IPS-NIHi7 (cell line): ENCODE data around the gene ZNF613.
"Not testable (repeated sequence)": the region's sequence is repeated elsewhere in the genome, so short reads cannot be mapped to it uniquely, and the experiment has no call there.

Source experiments
- DNase-seq: peaks from one replicate; pipeline ENCODE4 v3.0.0; 2012; ENCODE audit warnings: mixed read lengths; ENCODE audit errors: extremely low spot score

Gene ZNF613

DNA sequence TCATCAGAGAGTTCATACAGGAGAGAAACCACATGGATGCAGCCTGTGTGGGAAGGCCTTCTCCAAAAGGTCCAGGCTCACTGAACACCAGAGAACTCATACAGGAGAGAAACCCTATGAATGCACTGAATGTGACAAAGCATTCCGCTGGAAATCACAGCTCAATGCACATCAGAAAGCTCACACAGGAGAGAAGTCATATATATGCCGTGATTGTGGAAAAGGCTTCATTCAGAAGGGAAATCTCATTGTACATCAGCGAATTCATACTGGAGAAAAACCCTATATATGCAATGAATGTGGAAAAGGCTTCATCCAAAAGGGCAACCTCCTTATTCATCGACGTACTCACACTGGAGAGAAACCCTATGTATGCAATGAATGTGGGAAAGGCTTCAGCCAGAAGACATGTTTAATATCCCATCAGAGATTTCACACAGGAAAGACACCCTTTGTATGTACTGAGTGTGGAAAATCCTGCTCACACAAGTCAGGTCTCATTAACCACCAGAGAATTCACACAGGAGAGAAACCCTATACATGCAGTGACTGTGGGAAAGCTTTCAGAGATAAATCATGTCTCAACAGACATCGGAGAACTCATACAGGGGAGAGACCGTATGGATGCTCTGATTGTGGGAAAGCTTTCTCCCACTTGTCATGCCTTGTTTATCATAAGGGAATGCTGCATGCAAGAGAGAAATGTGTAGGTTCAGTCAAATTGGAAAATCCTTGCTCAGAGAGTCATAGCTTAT lies 17.7 kb downstream of the ZNF613 start:
- DNase-seq: no peak

DNA sequence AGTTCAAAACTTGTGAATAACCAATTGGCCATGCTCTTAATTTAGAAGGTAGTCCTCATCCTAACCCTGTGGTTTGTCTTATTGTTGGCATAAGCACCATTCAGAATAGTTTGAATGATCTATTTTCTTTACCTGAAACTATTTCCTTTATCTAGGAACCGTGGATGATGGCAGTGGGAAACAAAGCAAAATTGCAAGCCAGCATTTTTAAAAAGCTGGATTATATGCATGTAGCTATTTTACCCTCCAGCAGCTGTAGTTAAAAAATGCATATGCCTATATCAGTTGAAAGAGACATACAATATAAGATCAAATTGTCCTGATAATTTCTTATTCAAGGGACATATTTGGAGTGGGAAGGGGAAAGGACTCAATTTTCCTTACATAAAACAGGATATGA lies 19.3 kb downstream of the ZNF613 start:
- DNase-seq: no peak

DNA sequence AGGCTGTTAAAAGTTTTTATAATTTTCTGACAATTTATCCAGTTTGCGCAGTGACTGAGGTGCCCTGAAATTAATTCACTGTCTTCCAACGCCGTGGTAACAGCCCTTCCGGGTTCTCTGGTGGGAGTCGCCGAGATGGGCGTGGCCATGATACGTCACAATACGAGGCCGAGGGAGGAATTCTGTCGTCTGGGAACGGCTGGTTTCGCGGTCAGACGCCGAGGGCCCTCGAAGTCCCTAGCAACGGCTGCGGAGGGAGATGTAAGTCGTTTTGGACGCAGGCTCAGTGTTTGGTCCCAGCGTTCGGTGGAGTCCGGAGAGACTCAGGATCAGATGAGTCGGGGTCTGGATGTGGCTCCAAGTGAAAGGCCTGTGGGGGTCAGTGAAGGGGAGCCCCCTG lies 21.7 kb downstream of the ZNF613 start:
- no peak for DNase-seq

DNA sequence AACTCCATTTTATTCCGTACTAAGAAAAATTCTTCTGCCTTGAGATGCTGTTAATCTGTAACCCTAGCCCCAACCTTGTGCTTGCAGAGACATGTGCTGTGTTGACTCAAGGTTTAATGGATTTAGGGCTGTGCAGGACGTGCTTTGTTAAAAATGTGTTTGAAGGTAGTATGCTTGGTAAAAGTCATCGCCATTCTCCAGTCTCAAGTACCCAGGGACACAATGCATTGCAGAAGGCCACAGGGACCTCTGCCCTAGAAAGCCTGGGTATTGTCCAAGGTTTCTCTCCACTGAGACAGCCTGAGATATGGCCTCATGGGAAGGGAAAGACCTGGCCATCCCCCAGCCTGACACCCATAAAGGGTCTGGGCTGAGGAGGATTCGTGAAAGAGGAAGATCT lies 30.6 kb downstream of the ZNF613 start:
- DNase-seq: not testable (repeated sequence)

DNA sequence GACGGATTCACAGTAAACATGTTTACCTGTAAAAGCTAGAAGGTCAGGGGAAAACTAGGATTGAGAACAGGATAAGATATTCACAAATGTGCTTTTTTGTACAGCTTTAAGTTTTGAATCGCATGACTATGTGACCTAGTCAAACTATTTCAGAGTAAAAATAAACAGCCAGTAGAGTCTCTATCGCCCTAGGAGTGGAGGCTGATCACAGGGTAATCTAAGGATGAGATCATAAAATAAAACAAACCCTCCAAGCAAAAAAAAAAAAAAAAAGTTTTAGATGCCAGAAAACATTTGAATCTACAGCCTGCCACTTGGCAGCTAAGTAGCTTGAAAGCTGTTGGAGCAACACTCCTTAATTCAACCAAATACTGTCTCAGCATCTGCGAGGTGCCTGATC lies 32.5 kb downstream of the ZNF613 start:
- DNase-seq: no peak

DNA sequence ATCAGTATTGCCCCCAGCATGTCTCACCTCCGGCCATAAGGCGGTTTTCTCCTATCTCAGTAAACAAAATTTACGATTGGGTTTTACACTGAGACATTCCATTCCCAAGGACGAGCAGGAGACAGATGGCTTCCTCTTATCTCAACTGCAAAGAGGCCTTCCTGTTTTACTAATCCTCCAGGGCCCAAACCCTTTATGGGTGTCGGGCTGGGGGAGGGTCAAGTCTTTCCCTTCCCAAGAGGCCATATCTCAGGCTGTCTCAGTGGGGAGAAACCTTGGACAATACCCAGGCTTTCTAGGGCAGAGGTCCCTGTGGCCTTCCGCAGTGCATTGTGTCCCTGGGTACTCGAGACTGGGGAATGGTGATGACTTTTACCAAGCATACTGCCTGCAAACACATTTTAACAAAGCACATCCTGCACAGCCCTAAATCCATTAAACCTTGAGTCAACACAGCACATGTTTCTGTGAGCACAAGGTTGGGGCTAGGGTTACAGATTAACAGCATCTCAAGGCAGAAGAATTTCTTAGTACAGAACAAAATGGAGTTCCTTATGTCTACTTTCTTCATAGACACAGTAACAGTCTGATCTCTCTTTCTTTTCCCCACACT lies 33.5 kb downstream of the ZNF613 start:
- not testable (repeated sequence) for DNase-seq

DNA sequence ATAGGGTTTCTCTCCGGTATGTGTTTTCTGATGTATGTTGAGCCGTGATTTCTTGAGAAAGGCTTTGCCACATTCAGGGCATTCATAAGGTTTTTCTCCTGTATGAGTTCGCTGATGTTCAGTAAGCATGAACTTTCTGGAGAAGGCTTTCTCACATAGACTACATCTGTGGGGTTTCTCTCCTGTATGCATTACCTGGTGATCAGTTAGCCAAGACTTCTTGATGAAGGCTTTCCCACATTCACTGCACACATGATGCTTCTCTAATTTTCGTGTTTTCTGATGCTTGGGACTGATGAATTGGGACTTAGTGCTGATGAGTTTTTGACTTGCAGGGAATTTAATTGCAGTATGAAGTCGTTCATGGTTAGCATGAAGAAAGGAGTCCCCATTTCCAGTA lies 38.3 kb downstream of the ZNF613 start:
- no peak for DNase-seq

DNA sequence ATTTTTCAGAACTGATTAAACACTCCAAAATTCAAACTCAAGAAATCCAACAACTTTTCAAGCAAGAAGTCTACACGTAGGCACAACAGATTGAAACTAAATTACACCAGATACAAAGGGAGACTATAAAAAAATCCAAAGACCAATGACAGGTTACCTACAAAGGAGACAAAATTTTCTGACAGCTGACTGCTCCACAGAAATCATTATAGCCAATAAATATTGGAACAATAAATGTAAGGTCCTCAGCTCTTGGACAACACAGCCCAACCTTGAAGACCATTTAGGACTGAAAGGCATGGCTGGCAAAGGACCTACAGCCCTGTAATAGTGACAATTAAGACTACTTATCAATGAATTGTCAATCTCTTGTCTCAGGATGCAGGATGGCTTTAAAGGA lies 43.4 kb downstream of the ZNF613 start:
- DNase-seq: no peak

DNA sequence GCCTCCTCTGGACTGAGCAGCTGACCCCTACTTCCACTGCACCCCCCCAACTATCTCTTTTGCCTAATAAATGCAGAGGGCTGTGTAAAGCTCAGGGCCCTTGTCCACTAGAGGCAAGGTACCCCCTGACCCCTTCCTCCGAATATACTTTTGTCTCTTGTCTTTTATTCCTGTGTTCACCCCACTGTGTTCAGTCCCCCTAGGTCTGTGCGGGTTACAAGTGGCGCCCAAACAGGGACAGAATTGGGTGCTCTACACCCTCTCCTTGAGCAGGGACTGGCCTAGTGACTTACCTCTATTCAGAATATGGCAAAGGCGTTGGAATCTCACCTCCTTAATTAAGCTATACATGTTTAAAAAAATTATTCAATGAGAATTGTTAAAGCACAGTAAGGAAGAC lies 44.4 kb downstream of the ZNF613 start:
- DNase-seq: no peak

DNA sequence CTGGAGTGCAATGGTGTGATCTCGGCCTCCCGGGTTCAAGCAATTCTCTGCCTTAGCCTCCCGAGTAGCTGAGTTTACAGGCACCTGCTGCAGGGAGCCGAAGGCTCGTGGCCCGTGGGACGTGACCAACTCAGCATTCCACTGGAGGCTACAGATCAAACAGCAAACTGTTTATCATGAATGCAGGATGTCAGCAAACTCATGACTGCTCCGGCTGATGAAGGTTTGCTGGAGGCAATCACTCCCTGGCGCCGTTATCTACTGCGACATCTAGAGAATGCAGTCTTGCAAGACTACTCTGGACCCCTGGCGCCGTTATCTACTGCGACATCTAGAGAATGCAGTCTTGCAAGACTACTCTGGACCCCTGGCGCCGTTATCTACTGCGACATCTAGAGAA lies 48.5 kb downstream of the ZNF613 start:
- DNase-seq: not testable (repeated sequence)

DNA sequence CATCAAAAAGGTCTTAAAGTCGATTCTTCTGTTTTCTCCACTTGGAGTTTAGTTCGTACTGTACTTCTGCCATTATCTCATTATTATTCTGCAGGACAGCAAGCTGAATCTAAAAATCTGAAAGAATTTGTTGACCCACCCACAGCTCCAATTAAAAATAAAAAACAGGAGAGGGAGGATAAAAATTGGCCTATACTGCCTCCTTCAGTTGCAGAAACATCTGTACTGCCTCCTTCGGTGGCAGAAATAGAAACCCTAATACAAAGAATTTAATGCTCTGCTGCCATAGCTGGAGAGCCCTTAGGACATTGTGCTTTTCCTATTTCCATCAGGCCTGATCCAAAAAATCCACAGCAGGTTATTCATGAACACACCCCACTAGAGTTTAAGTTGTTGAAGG lies 49.6 kb downstream of the ZNF613 start:
- DNase-seq: no peak

DNA sequence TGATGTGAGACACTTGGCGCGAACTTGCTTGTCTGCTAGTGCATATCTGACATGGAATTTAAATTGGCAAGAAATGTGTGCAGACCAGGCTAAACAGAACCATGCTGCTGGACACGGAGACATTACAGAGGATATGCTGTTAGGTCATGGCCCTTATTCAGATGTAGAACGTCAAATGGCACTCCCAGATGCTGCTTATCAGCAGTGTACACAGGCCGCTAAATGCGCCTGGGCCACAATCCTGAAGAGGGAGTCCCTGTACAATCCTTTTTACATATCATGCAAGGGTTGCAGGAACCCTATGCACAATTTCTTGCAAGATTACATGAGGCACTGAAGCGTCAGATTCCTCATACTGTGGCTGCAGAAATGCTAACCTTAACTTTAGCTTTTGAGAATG lies 50.1 kb downstream of the ZNF613 start:
- no peak for DNase-seq

DNA sequence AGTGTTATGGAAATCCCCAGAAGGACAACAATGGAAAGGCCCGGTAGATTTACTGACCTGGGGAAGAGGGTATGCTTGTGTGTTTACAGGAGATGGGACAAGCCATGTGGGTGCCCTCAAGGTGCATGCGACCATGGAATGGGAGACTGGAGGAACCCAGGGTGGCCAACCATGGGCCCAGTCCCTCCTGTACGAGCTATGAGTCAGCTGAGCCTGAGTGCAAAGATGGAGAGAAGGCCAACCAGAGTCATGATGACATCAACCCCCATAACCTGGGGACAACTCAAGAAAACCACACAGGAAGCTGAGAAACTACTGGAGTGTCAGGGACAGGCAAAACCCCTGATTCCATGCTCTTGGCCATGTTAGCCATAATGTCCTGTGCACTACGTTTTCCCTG lies 51.6 kb downstream of the ZNF613 start:
- DNase-seq: no peak

DNA sequence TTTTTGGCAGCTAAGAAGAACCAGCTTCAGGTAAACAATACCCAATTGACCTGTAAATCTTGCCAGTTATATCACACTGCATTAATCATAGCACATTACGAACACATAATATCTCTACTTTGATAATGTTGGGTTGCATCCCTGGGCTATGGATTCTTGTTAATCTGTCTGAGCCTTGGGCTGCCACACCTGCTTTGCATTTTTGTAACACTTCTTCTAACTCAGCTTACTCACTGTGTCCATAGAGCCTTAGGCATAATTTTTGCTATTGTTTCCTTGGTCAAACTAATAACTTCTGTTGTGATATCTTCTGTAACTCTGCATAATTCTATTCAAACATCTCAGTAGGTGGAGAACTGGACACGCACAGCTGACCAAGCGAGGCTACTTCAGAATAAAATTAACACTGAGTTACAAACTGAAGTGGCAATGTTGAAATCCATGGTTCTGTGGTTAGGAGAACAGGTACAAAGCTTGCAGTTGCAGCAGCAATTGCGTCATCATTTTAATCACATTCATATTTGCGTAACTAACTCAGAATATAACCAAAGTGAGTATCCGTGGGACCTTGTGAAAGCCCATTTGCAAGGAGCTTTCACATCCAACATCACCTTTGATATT lies 53.0 kb downstream of the ZNF613 start:
- DNase-seq: no peak

DNA sequence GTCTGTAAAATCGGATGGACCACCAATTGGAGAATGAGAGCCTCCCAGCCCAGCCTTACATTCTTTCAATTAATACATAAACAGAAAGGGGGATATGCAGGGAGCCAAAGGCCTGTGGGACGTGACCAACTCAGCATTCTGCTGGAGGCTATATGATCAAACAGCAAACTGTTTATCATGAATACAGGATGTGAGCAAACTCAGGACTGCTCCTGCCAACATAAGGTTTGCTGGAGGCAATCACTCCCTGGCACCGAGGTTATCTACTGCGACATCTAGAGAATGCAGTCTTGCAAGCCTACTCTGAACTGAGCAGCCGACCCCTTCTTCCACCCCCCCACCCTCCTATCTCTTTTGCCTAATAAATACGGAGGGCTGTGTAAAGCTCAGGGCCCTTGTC lies 53.7 kb downstream of the ZNF613 start:
- DNase-seq: not testable (repeated sequence)

DNA sequence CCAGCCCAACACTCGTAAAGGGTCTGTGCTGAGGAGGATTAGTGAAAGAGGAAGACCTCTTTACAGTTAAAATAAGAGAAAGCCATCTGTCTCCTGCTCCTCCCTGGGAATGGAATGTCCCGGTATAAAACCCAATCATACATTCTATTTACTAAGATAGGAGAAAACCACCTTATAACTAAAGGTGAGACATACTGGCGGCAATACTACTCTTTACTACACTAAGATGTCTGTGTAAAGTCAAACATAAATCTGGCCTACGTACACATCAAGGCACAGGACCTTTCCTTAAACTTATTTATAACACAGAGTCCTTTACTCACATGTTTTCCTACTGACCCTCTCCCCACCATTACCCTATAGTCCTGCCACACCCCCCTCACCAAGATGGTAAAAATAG lies 56.1 kb downstream of the ZNF613 start:
- no peak for DNase-seq

DNA sequence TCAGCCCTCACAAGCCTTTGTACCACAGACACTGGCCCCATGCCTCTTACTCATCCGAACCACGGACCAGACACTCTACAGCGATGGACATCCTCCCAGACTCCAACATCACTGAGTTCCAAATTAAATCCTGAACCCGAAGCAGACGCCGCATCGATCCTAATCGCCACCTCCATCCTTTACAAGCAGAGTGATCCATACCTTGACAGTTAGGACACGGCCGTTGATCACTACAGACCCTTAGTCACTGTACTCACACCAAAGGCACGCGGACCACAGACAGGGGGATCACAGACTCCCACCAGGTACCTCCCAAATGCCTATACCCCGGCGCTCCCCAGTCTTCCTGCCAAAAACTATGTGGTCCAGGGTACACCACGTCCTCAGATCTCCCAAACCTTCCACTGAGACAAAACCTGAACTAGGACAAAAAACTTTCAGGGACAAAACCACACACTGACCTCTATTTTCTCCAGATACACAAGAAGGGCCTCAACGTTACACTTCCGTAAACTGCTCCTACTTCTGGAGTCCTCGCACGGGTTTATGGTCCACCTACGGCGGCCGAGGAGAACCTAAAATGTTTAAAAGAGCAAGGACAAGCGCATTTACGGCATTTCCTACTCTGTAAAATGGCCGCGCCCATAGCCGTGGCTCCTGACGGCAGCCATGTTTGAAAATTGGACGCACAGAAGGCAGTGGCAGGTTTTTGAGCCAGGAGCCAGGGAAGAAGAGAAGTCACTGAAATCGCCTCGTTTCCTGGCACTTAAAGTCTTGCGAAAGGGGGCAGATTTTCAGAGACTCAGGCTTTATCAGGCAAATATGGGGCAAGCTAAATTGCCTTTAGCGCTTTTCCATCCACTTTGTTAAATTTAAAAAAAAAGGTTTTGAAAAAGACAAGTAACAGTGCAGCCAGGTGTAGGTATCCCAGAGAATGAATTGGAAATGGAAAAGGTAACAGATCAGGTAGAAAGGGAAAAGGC lies 59.3 kb downstream of the ZNF613 start, which contains the start of gene ZNF350:
ZNF350 (minus strand) TSS at position 532 of the 983 bp plus-strand sequence. CDS start 12,480 bp downstream, outside the sequence.
- peak; percentile 88 for DNase-seq

DNA sequence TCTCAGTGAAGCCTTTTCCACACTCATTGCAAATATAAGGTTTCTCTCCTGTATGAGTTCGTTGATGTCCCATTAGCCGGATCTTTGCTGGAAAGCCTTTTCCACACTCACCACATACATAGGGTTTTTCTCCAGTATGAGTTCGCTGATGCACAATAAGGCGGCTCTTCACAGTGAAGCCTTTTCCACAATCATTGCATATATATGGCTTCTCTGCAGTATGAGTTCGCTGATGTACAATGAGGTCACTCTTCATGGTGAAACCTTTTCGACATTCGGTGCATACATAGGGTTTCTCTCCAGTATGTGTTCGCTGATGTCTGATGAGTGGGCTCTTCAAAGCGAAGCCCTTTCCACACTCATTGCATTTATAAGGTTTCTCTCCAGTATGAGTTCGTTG lies 66.2 kb downstream of the ZNF613 start:
- no peak for DNase-seq

DNA sequence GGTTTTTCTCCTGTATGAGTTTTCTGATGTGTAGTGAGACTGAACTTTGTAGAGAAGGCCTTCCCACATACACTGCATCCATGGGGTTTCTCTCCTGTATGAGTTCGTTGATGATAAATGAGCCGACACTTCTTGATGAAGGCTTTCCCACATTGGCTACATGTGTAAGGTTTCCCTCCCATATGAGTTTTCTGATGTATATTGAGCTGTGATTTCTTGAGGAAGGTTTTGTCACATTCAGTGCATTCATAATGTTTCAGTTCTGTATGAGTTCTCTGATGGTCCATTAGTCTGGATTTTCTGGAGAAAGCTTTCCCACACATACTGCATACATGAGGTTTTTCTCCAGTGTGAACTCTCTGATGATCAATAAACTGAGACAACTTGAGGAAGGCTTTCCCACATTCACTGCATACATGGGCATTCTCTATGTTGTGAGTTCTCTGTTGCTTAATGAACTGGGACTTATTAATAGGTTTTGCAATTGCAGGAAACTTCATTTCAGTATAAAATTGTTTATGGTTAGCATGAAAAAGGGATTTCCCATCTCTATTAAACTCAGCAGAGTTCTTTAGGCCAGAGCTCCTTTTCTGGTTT lies 66.9 kb downstream of the ZNF613 start:
- no peak for DNase-seq
